HG02798 (cell line): ENCODE measurements around the gene TRAPPC1.

ENCODE experiments used
- ATAC-seq: cut with Tn5 transposase; IDR thresholded peaks from one replicate; pipeline ENCODE4 v1.9.1; 2021; ENCODE audit warnings: mild to moderate bottlenecking; ENCODE audit not compliant: unreplicated experiment, poor library complexity

The TRAPPC1 gene

GRCh38 chr17:7882068-7882467, 49.7 kb downstream of the TRAPPC1 start:
- no peak for ATAC-seq

DNA sequence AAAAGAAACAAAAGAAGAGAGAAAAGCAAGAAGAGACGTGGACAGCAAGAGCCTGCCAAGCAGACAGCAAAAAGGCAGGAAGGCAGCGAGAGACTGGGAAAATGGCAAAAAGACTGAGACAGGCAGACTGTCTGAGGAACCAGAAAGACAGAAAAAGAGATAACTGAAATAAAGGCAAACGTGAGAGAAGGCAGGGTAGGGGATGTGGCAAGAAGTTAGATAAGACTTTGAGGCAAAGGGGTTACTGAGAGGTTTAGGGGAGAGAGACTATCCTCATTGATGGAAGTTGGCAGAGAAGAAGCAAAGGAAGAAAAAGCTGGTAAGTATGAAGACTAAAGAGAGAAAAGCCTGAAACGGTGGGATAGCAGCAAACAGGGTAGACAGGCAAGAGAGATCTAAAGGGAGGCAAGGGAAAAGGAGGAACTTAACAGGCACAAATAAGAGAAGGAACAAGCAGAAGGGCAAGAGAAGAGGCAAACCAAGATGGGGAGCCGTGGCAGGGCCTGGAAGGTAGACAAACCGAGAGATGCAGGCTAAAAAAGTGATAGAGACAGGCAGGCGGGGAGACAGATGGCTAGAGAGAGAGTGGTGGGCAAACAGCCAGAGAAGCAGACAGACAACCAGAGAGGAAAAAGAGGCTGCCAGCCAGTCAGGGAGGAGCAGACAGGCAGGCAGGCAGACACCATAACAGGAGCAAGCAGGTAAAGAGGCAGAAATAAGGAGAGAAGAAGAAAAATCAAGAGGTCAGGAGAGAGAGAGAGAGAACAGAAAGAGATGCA, 50.3 kb downstream of the TRAPPC1 start:
- no peak for ATAC-seq
